GM21717 (cell line): Measurements from ENCODE around the gene SLC49A4.
"Not testable (repeated sequence)": the region's sequence is repeated elsewhere in the genome, so short reads cannot be mapped to it uniquely, and the experiment has no call there.

ENCODE experiments used
- ATAC-seq: cut with Tn5 transposase; IDR thresholded peaks from one replicate; pipeline ENCODE4 v1.9.1; 2021; ENCODE audit warnings: mild to moderate bottlenecking, moderate library complexity; ENCODE audit not compliant: unreplicated experiment

The SLC49A4 gene

GRCh38 chr3:122794779-122795673, at the start of gene SLC49A4:
TSS of gene SLC49A4 (plus strand) at chr3:122795069. CDS start at chr3:122795193, 124 bp downstream.
- ATAC-seq: peak; percentile 68

GRCh38 chr3:122745369-122746021, 49.4 kb upstream of the SLC49A4 start:
- no peak for ATAC-seq

GRCh38 chr3:122747295-122747694, 47.6 kb upstream of the SLC49A4 start:
- ATAC-seq: not testable (repeated sequence)

- ATAC-seq: no peak
Observed at GRCh38 chr3:122748347-122748746, 46.5 kb upstream of the SLC49A4 start.

GRCh38 chr3:122754929-122755328, 39.9 kb upstream of the SLC49A4 start:
- ATAC-seq: peak; percentile 53

GRCh38 chr3:122755491-122755890, 39.4 kb upstream of the SLC49A4 start:
- no peak for ATAC-seq

- ATAC-seq: no peak
Observed at GRCh38 chr3:122758877-122759560, 35.9 kb upstream of the SLC49A4 start.

- no peak for ATAC-seq
Observed at GRCh38 chr3:122760453-122761271, 34.2 kb upstream of the SLC49A4 start.

- no peak for ATAC-seq
Observed at GRCh38 chr3:122766430-122766829, 28.4 kb upstream of the SLC49A4 start.

- ATAC-seq: no peak
Observed at GRCh38 chr3:122767540-122768372, 27.1 kb upstream of the SLC49A4 start.

GRCh38 chr3:122770521-122771202, 24.2 kb upstream of the SLC49A4 start:
- ATAC-seq: no peak

- no peak for ATAC-seq
Observed at GRCh38 chr3:122772827-122773226, 22.0 kb upstream of the SLC49A4 start.

GRCh38 chr3:122773944-122774509, 20.8 kb upstream of the SLC49A4 start:
- peak; percentile 63 for ATAC-seq

- peak; percentile 31 for ATAC-seq
Observed at GRCh38 chr3:122774564-122774963, 20.3 kb upstream of the SLC49A4 start.

- ATAC-seq: no peak
Observed at GRCh38 chr3:122776675-122777468, 18.0 kb upstream of the SLC49A4 start.

- no peak for ATAC-seq
Observed at GRCh38 chr3:122777563-122777962, 17.3 kb upstream of the SLC49A4 start.

GRCh38 chr3:122782804-122783203, 12.1 kb upstream of the SLC49A4 start:
- ATAC-seq: no peak

GRCh38 chr3:122784436-122784835, 10.4 kb upstream of the SLC49A4 start:
- no peak for ATAC-seq
